Endothelial cell of umbilical vein (primary cell): Measurements from ENCODE around the gene CDK6. TPM values are rescaled to one million over a fixed set of nuclear protein-coding genes. Genes with fewer than 3 reads are reported as not detected.
"Not testable (repeated sequence)": the region's sequence is repeated elsewhere in the genome, so short reads cannot be mapped to it uniquely, and the experiment has no call there.

Experiments
- Bru-seq: library from RNA; stranded (reverse); fragments of 400-500 nt; gene quantifications from one replicate; lab custom pipeline; 2021; lab: Mats Ljungman, UMichigan
- BruChase-seq, 2 experiments: library from RNA; stranded (reverse); fragments of 400-500 nt; gene quantifications; one replicate each; lab custom pipeline; 2021; lab: Mats Ljungman, UMichigan
- BruUV-seq: library from RNA; stranded (reverse); fragments of 400-500 nt; replicated peaks from 2 replicates; lab custom pipeline; 2021; lab: Mats Ljungman, UMichigan
- CTCF ChIA-PET: fragments of 300-600, 350-600 bp; sonication (Branson Sonifier 250); formaldehyde crosslinking; loops from one replicate; lab custom pipeline; 2021; ENCODE audit warnings: antibody characterized with exemption, inconsistent platforms; lab: Charles Lee
- POLR2A ChIA-PET: fragments of 300-600, 350-600 bp; sonication (Branson Sonifier 250); formaldehyde crosslinking; loops from one replicate; lab custom pipeline; 2021; ENCODE audit warnings: antibody characterized with exemption, inconsistent platforms; lab: Charles Lee
- DNase-seq: peaks from one replicate; pipeline ENCODE4 v3.0.0-alpha.2; 2011; ENCODE audit warnings: low read depth, low spot score
- FAIRE-seq: peaks from 2 replicates; lab custom pipeline; 2011; peaks lifted over from hg19 to GRCh38; lab: Jason Lieb, UNC
- H2AFZ ChIP-seq: 2 replicates; pipeline ENCODE4 v1.6.0; 2012; ENCODE audit warnings: low read depth, low read length, control low read depth, inconsistent platforms
- H3K27ac ChIP-seq: 2 replicates; pipeline ENCODE4 v1.5.1; 2011; ENCODE audit warnings: low read depth, mild to moderate bottlenecking, control low read depth, low read length, moderate library complexity; ENCODE audit not compliant: insufficient read depth
- H3K27me3 ChIP-seq, 2 experiments: 2 replicates each; pipeline versions ENCODE4 v1.6.0 to v1.6.1; 2011; ENCODE audit warnings: low read length in 2 of 2, mixed read lengths in 1 of 2; ENCODE audit not compliant: control insufficient read depth in 2 of 2, insufficient read depth in 2 of 2
- H3K36me3 ChIP-seq, 2 experiments: 2 replicates in 1 of 2; 3 replicates in 1 of 2; pipeline ENCODE4 v1.5.1; 2011; ENCODE audit warnings: low read length in 2 of 2, mild to moderate bottlenecking in 1 of 2, moderate library complexity in 1 of 2; ENCODE audit not compliant: control insufficient read depth in 2 of 2, insufficient read depth in 2 of 2; ENCODE audit errors: extremely low read depth in 1 of 2
- H3K4me1 ChIP-seq: 3 replicates; pipeline ENCODE4 v1.5.1; 2011; ENCODE audit warnings: mild to moderate bottlenecking, low read length; ENCODE audit not compliant: control insufficient read depth, insufficient read depth; ENCODE audit errors: extremely low read depth
- H3K4me2 ChIP-seq: 2 replicates; pipeline ENCODE4 v1.6.1; 2011; ENCODE audit warnings: low read length, control low read depth, mixed read lengths; ENCODE audit not compliant: insufficient read depth
- H3K4me3 ChIP-seq, 3 experiments: fragments of 200-600 bp in 1 of 3; sonication (generic), shearing (Covaris generic) in 1 of 3; replicated peaks in 1 of 3; 2 replicates each; pipeline ENCODE4 v1.5.1; 2011 to 2016; ENCODE audit warnings: control low read depth in 3 of 3, low read length in 3 of 3, mild to moderate bottlenecking in 2 of 3, inconsistent platforms in 1 of 3, low read depth in 1 of 3, moderate library complexity in 1 of 3; ENCODE audit not compliant: insufficient read depth in 1 of 3
- H3K79me2 ChIP-seq: 2 replicates; pipeline ENCODE4 v1.6.0; 2012; ENCODE audit warnings: low read length, inconsistent platforms; ENCODE audit not compliant: control insufficient read depth, insufficient read depth
- H3K9ac ChIP-seq: replicated peaks from 2 replicates; pipeline ENCODE3; 2011; ENCODE audit warnings: low read length, control low read depth; ENCODE audit not compliant: insufficient read depth; ENCODE audit errors: extremely low read depth
- H3K9me1 ChIP-seq: replicated peaks from 3 replicates; pipeline ENCODE4 v1.6.0; 2011; ENCODE audit warnings: mild to moderate bottlenecking, low read length; ENCODE audit not compliant: control insufficient read depth, insufficient read depth; ENCODE audit errors: extremely low read depth
- H3K9me3 ChIP-seq: replicated peaks from 2 replicates; pipeline ENCODE4 v1.5.1; 2012; ENCODE audit warnings: low read length, inconsistent platforms; ENCODE audit not compliant: control insufficient read depth, insufficient read depth
- H4K20me1 ChIP-seq: replicated peaks from 2 replicates; pipeline ENCODE3; 2011; ENCODE audit warnings: mild to moderate bottlenecking, low read length; ENCODE audit not compliant: control insufficient read depth, insufficient read depth; ENCODE audit errors: extremely low read depth
- CTCF ChIP-seq, 2 donors: IDR thresholded peaks; 1 replicate in 1 of 2; 2 replicates in 1 of 2; pipeline ENCODE4 v1.5.1; 2011; ENCODE audit warnings: low read length in 2 of 2, mild to moderate bottlenecking in 2 of 2, moderate library complexity in 2 of 2, control low read depth in 1 of 2, inconsistent platforms in 1 of 2, low read depth in 1 of 2; ENCODE audit not compliant: insufficient read depth in 1 of 2; ENCODE audit errors: extremely low read depth in 1 of 2
- EZH2 ChIP-seq: IDR thresholded peaks from 2 replicates; pipeline ENCODE4 v1.6.1; 2012; ENCODE audit warnings: borderline replicate concordance, low read depth, mild to moderate bottlenecking, moderate library complexity, low read length, inconsistent platforms; ENCODE audit not compliant: severe bottlenecking
- GATA2 ChIP-seq: IDR thresholded peaks from 2 replicates; pipeline ENCODE4 v1.7.0; 2011; ENCODE audit warnings: low read depth, mild to moderate bottlenecking, moderate library complexity, mixed read lengths, low read length; ENCODE audit not compliant: insufficient read length, insufficient read depth
- JUN ChIP-seq: IDR thresholded peaks from 2 replicates; pipeline ENCODE4 v1.6.1; 2011; ENCODE audit warnings: borderline replicate concordance, low read depth; ENCODE audit not compliant: insufficient read length, insufficient read depth
- POLR2AphosphoS5 ChIP-seq: IDR thresholded peaks from 2 replicates; pipeline ENCODE4 v1.6.1; 2012; ENCODE audit warnings: low read depth, mild to moderate bottlenecking, control low read depth, low read length, moderate library complexity; ENCODE audit not compliant: insufficient read depth
- dilution Hi-C: fragments of 300-500 bp; cut with MboI; formaldehyde crosslinking; loops from one replicate; pipeline ENCODE4 v1.15.0; 2019; ENCODE audit warnings: low sequenced_read_pairs; ENCODE audit not compliant: extremely low pct_ligation_motif_present
- intact Hi-C: fragments of 100-400 bp; cut with micrococcal nuclease; formaldehyde crosslinking; loops from one replicate; pipeline ENCODE4 v1.10.0; 2022
- long read RNA-seq: library from polyadenylated mRNA; stranded (forward); transcript quantifications from one replicate; pipeline ENCODE4 v2.0.0, GENCODE V29; 2021
- polyA minus RNA-seq, 3 experiments: library from RNA; depleted of rRNA, polyadenylated mRNA; stranded (reverse); fragments of >200 nt; gene quantifications; 1 replicate in 1 of 3; 2 replicates in 2 of 3; pipeline ENCODE4 v1.2.3, GENCODE V29; 2011
- polyA plus RNA-seq, 4 experiments: library from polyadenylated mRNA; depleted of rRNA in 3 of 4; stranded (reverse) in 3 of 4; unstranded in 1 of 4; fragments of >200 nt; gene quantifications; 2 replicates each; pipeline versions ENCODE4 v1.2.1 to v1.2.3, GENCODE V29; 2011 to 2012; ENCODE audit warnings: missing spikeins in 1 of 4
- total RNA-seq: library from RNA; stranded (reverse); gene quantifications from 2 replicates; pipeline ENCODE4 v1.2.3, GENCODE V29; 2021
- TF ChIP-seq, protein P1 (sequence below): IDR thresholded peaks from 2 replicates; pipeline ENCODE4 v1.6.1; 2011; ENCODE audit not compliant: insufficient read depth, insufficient read length

The CDK6 gene
- 28.2 and 28.7 TPM in 2 replicates for total RNA-seq
- 6.0 and 6.7 TPM in 2 replicates for polyA plus RNA-seq
- 5.0 and 5.5 TPM in 2 replicates for polyA plus RNA-seq (2011; cell fraction: cytosol; rRNA removed)
- polyA plus RNA-seq (2011; cell fraction: nucleus; rRNA removed): 21.9 and 22.8 TPM in 2 replicates
- polyA plus RNA-seq (2012): 5.2 and 7.4 TPM in 2 replicates
- 37.2 and 55.8 TPM in 2 replicates for polyA minus RNA-seq
- polyA minus RNA-seq (2011; cell fraction: cytosol; rRNA and poly(A)+ RNA removed): 90.3 TPM
- 69.8 and 112 TPM in 2 replicates for polyA minus RNA-seq (2011; cell fraction: nucleus; rRNA and poly(A)+ RNA removed)
- Bru-seq, nascent RNA: percentile 89 among the genes with signal in this experiment
- percentile 66 among the genes with signal in this experiment for BruChase-seq, experiment 1, labeled RNA remaining after a 6-hour chase
- percentile 73 among the genes with signal in this experiment for BruChase-seq, experiment 2, labeled RNA remaining after a 2-hour chase
- long read RNA-seq, partial matches to known transcripts: 2 of 9 reads
- long read RNA-seq, other reads (novel, unspliced or antisense): 7 of 9 reads

DNA sequence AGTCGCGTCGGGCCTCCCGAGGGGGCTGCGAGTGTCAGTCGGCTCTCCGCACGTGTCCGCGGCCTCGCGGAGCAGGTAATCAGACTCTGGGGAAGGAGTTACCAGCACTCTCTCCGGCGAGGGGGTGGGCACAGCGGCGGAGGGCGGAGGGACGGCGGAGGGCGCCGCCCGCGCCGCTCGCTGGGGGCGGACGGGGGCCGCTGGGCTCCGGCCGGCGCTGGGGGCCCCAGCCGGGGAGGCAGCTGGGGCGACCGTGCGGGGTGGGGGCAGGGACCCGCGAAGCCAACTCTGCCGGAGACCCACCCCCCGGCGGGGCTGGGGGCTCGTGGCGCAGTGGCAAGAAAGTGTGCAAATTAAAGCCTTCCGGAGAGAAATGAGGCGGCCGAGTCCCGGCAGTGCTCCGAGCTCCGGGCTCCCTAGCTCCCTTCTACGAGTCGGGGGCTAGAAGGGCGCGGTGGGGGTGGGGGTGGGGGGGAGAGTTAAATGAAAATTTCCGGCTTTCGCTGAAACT is at the start of gene CDK6:
Gene CDK6, minus strand, starts transcription at position 85 of the 511 bp plus-strand sequence. CDS start 3,250 bp downstream, outside the sequence.
- H3K9me1 ChIP-seq: no peaks in the 10 kb centered on the region
- peaks cover 0 to 28% of the 10 kb centered on the region in 2 experiments for H3K27me3 ChIP-seq
- H3K9me3 ChIP-seq: no peaks in the 10 kb centered on the region
- peak within 1 kb of the TSS; percentile 98 for H3K4me2 ChIP-seq
- intact Hi-C loops (loop anchor here (1.0 to 2.0 kb wide), 2 partner anchors 38 to 308 kb away; partner anchors contain the start of genes PEX1 and RBM48), dilution Hi-C loops (no loop called here)
- H2AFZ ChIP-seq: peak within 1 kb of the TSS; percentile 80
- CTCF ChIA-PET: interaction anchor here (0.5 to 3.2 kb wide), 15 partner anchors 18 to 433 kb away, joined by 3 to 20 read pairs (median 4); no protein-coding TSS in a partner anchor
- H3K27ac ChIP-seq: peak within 1 kb of the TSS; percentile 78
- TF ChIP-seq EZH2 (no peak), POLR2AphosphoS5 (peak; percentile 53), GATA2 (no peak), CTCF (IDR thresholded peaks at IDR 0.05; ENCODE audit: extremely low read depth in 1 of 2, insufficient read depth in 1 of 2, low read depth in 1 of 2, low read length in 2 of 2) (no peak), JUN (no peak)
- TF ChIP-seq, protein P1, sequence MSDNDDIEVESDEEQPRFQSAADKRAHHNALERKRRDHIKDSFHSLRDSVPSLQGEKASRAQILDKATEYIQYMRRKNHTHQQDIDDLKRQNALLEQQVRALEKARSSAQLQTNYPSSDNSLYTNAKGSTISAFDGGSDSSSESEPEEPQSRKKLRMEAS: peak; percentile 48
- POLR2A ChIA-PET: interaction anchor here (0.6 to 0.7 kb wide), 4 partner anchors 128 to 322 kb away, joined by 4 to 9 read pairs (median 6); no protein-coding TSS in a partner anchor
- DNase-seq (peak; percentile 66), FAIRE-seq (no peak)
- no peaks in the 10 kb centered on the region for H3K36me3 ChIP-seq
- no peaks in the 10 kb centered on the region for H4K20me1 ChIP-seq
- peaks cover 19% of the 10 kb centered on the region for H3K79me2 ChIP-seq
- H3K4me3 ChIP-seq: peak within 1 kb of the TSS; percentile 68 to 90 (median 71)
- peak within 1 kb of the TSS; percentile 95 for H3K9ac ChIP-seq
- BruUV-seq: no TSS peak
- peaks cover 25% of the 10 kb centered on the region for H3K4me1 ChIP-seq

DNA sequence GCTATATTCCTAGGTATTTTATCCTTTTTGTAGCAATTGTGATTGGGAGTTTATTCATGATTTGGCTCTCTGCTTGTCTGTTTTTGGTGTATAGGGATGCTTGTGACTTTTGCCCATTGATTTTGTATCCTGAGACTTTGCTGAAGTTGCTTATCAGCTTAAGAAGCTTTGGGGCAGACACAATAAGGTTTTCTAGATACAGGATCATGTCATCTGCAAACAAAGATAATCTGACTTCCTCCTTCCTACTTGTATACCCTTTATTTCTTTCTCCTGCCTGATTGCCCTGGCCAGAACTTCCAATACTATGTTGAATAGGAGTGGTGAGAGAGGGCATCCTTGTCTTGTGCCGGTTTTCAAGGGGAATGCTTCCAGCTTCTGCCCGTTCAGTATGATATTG is 49.7 kb upstream of the CDK6 start:
- H4K20me1 ChIP-seq, H3K4me3 ChIP-seq, H3K27me3 ChIP-seq, FAIRE-seq, CTCF ChIA-PET, H3K79me2 ChIP-seq, POLR2A ChIA-PET, DNase-seq, H3K36me3 ChIP-seq, H3K9me1 ChIP-seq, H2AFZ ChIP-seq, dilution Hi-C loops, H3K9ac ChIP-seq, H3K27ac ChIP-seq, BruUV-seq, H3K9me3 ChIP-seq, H3K4me2 ChIP-seq, H3K4me1 ChIP-seq: not testable (repeated sequence)
- intact Hi-C loops: loop anchor here (10.0 kb wide), 1 partner anchor 339 kb away; the partner anchor contains the start of gene HEPACAM2
